H1 (cell line): ENCODE data around the gene MACF1. TPM values are rescaled to one million over a fixed set of nuclear protein-coding genes. Genes with fewer than 3 reads are reported as not detected.

ENCODE experiments used
- BRCA1 ChIP-seq: IDR thresholded peaks from 2 replicates; pipeline ENCODE4 v1.6.1; 2012; ENCODE audit warnings: low read depth, low read length, improper control_type of control experiment
- CHD1 ChIP-seq: IDR thresholded peaks from 2 replicates; pipeline ENCODE4 v1.6.1; 2012; ENCODE audit warnings: low read depth, low read length, improper control_type of control experiment
- HDAC2 ChIP-seq, 2 experiments: fragments of 300-600 bp in 1 of 2; sonication (generic) in 1 of 2; IDR thresholded peaks; 2 replicates each; pipeline ENCODE4 v1.6.1; 2011 to 2012; ENCODE audit warnings: low read depth in 2 of 2, low read length in 2 of 2, mild to moderate bottlenecking in 2 of 2, moderate library complexity in 2 of 2, borderline replicate concordance in 1 of 2, inconsistent platforms in 1 of 2
- POLR2A ChIP-seq, 2 experiments: IDR thresholded peaks; 1 replicate in 1 of 2; 2 replicates in 1 of 2; pipeline ENCODE4 v1.6.1; 2011; ENCODE audit warnings: low read depth in 2 of 2, low read length in 2 of 2, mild to moderate bottlenecking in 2 of 2; ENCODE audit errors: control extremely low read depth in 1 of 2
- SIN3A ChIP-seq, 2 experiments: IDR thresholded peaks in 1 of 2; conservative IDR thresholded peaks in 1 of 2; 2 replicates each; pipeline ENCODE4 v1.6.1; 2011 to 2012; ENCODE audit warnings: low read length in 2 of 2, improper control_type of control experiment in 1 of 2, low read depth in 1 of 2, mild to moderate bottlenecking in 1 of 2
- SIX5 ChIP-seq: IDR thresholded peaks from 2 replicates; pipeline ENCODE4 v1.6.1; 2011; ENCODE audit warnings: mild to moderate bottlenecking, low read depth, low read length
- SP4 ChIP-seq: IDR thresholded peaks from 2 replicates; pipeline ENCODE4 v1.6.1; 2012; ENCODE audit warnings: low read length, inconsistent platforms
- polyA plus RNA-seq, 7 experiments: library from polyadenylated mRNA; depleted of rRNA in 3 of 7; stranded (reverse) in 5 of 7; unstranded in 2 of 7; fragments of >200 nt in 5 of 7; fragments of 200-250 nt in 2 of 7; gene quantifications; 1 replicate in 5 of 7; 2 replicates in 1 of 7; 4 replicates in 1 of 7; pipeline versions ENCODE4 v1.2.1 to v1.2.3, GENCODE V29; 2011 to 2013; ENCODE audit warnings: missing spikeins in 2 of 7, mixed read lengths in 2 of 7
- total RNA-seq: library from RNA; stranded (reverse); fragmentation: NEBNext Ultra II Directional; extraction: Animal tissue kit (Norgen Biotek cat#: 25700); gene quantifications from 2 replicates; pipeline ENCODE4 v1.2.1, GENCODE V29; 2021
- TF ChIP-seq, protein P1 (sequence below): fragments of 300-600 bp; sonication (generic); IDR thresholded peaks from 2 replicates; pipeline ENCODE4 v1.7.1; 2012; ENCODE audit warnings: low read length, moderate library complexity, mild to moderate bottlenecking, inconsistent platforms; ENCODE audit not compliant: insufficient replicate concordance
- TF ChIP-seq, protein P2 (sequence below), 3 experiments: IDR thresholded peaks; 1 replicate in 2 of 3; 2 replicates in 1 of 3; pipeline versions ENCODE4 v1.5.1 to v1.6.1; 2011; ENCODE audit warnings: low read length in 3 of 3, mild to moderate bottlenecking in 3 of 3, inconsistent platforms in 2 of 3, low read depth in 1 of 3, moderate library complexity in 1 of 3; ENCODE audit not compliant: insufficient read depth in 1 of 3; ENCODE audit errors: control extremely low read depth in 1 of 3

Gene MACF1
- total and polyA plus RNA-seq, 2 of the 8 experiments (the other 6 are each of a cell fraction or from before 2014, with no cell fraction given), result 59.8 to 285 TPM

DNA sequence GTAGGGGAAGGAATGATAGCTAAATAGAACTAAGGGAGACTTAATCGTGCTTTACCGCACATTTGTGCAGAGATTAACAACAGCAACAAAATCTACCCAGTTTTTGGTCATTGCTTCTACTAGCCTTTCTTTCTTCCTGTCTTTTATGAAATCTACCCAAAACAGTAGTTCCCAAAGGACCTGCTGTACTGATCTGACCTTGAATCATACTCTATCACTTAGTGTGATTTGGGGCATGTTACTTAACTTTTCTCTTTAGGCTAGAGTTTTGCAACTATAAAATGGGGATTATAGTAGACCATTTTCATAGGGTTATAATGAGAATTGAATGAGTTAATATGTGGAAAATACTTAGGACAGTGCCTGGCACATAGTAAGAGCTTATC lies 30.5 kb upstream of the MACF1 start (continued):
- TF ChIP-seq, protein P1, sequence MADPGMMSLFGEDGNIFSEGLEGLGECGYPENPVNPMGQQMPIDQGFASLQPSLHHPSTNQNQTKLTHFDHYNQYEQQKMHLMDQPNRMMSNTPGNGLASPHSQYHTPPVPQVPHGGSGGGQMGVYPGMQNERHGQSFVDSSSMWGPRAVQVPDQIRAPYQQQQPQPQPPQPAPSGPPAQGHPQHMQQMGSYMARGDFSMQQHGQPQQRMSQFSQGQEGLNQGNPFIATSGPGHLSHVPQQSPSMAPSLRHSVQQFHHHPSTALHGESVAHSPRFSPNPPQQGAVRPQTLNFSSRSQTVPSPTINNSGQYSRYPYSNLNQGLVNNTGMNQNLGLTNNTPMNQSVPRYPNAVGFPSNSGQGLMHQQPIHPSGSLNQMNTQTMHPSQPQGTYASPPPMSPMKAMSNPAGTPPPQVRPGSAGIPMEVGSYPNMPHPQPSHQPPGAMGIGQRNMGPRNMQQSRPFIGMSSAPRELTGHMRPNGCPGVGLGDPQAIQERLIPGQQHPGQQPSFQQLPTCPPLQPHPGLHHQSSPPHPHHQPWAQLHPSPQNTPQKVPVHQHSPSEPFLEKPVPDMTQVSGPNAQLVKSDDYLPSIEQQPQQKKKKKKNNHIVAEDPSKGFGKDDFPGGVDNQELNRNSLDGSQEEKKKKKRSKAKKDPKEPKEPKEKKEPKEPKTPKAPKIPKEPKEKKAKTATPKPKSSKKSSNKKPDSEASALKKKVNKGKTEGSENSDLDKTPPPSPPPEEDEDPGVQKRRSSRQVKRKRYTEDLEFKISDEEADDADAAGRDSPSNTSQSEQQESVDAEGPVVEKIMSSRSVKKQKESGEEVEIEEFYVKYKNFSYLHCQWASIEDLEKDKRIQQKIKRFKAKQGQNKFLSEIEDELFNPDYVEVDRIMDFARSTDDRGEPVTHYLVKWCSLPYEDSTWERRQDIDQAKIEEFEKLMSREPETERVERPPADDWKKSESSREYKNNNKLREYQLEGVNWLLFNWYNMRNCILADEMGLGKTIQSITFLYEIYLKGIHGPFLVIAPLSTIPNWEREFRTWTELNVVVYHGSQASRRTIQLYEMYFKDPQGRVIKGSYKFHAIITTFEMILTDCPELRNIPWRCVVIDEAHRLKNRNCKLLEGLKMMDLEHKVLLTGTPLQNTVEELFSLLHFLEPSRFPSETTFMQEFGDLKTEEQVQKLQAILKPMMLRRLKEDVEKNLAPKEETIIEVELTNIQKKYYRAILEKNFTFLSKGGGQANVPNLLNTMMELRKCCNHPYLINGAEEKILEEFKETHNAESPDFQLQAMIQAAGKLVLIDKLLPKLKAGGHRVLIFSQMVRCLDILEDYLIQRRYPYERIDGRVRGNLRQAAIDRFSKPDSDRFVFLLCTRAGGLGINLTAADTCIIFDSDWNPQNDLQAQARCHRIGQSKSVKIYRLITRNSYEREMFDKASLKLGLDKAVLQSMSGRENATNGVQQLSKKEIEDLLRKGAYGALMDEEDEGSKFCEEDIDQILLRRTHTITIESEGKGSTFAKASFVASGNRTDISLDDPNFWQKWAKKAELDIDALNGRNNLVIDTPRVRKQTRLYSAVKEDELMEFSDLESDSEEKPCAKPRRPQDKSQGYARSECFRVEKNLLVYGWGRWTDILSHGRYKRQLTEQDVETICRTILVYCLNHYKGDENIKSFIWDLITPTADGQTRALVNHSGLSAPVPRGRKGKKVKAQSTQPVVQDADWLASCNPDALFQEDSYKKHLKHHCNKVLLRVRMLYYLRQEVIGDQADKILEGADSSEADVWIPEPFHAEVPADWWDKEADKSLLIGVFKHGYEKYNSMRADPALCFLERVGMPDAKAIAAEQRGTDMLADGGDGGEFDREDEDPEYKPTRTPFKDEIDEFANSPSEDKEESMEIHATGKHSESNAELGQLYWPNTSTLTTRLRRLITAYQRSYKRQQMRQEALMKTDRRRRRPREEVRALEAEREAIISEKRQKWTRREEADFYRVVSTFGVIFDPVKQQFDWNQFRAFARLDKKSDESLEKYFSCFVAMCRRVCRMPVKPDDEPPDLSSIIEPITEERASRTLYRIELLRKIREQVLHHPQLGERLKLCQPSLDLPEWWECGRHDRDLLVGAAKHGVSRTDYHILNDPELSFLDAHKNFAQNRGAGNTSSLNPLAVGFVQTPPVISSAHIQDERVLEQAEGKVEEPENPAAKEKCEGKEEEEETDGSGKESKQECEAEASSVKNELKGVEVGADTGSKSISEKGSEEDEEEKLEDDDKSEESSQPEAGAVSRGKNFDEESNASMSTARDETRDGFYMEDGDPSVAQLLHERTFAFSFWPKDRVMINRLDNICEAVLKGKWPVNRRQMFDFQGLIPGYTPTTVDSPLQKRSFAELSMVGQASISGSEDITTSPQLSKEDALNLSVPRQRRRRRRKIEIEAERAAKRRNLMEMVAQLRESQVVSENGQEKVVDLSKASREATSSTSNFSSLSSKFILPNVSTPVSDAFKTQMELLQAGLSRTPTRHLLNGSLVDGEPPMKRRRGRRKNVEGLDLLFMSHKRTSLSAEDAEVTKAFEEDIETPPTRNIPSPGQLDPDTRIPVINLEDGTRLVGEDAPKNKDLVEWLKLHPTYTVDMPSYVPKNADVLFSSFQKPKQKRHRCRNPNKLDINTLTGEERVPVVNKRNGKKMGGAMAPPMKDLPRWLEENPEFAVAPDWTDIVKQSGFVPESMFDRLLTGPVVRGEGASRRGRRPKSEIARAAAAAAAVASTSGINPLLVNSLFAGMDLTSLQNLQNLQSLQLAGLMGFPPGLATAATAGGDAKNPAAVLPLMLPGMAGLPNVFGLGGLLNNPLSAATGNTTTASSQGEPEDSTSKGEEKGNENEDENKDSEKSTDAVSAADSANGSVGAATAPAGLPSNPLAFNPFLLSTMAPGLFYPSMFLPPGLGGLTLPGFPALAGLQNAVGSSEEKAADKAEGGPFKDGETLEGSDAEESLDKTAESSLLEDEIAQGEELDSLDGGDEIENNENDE, result no peak
- no peak for TF ChIP-seq POLR2A (IDR thresholded peaks at IDR 0.05; ENCODE audit: control extremely low read depth in 1 of 2, low read depth in 2 of 2, low read length in 2 of 2)
- no peak for TF ChIP-seq CHD1
- no peak for TF ChIP-seq HDAC2 (IDR thresholded peaks at IDR 0.05; ENCODE audit: borderline replicate concordance in 1 of 2, low read depth in 2 of 2, low read length in 2 of 2)
- TF ChIP-seq SP4, result no peak
- TF ChIP-seq SIN3A (conservative IDR thresholded peaks at IDR 0.05 in 1 of 2, IDR thresholded peaks at IDR 0.05 in 1 of 2; ENCODE audit: low read depth in 1 of 2, low read length in 2 of 2), result no peak
- no peak for TF ChIP-seq BRCA1
- no peak for TF ChIP-seq SIX5
- TF ChIP-seq, protein P2, sequence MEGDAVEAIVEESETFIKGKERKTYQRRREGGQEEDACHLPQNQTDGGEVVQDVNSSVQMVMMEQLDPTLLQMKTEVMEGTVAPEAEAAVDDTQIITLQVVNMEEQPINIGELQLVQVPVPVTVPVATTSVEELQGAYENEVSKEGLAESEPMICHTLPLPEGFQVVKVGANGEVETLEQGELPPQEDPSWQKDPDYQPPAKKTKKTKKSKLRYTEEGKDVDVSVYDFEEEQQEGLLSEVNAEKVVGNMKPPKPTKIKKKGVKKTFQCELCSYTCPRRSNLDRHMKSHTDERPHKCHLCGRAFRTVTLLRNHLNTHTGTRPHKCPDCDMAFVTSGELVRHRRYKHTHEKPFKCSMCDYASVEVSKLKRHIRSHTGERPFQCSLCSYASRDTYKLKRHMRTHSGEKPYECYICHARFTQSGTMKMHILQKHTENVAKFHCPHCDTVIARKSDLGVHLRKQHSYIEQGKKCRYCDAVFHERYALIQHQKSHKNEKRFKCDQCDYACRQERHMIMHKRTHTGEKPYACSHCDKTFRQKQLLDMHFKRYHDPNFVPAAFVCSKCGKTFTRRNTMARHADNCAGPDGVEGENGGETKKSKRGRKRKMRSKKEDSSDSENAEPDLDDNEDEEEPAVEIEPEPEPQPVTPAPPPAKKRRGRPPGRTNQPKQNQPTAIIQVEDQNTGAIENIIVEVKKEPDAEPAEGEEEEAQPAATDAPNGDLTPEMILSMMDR (IDR thresholded peaks at IDR 0.05; ENCODE audit: control extremely low read depth in 1 of 3, insufficient read depth in 1 of 3, low read depth in 1 of 3, low read length in 3 of 3), result no peak
